Thyroid gland (tissue), 4 donors: Measurements from ENCODE around the gene CCL27. TPM values are rescaled to one million over a fixed set of nuclear protein-coding genes. Genes with fewer than 3 reads are reported as not detected.

ENCODE experiments used
- DNase-seq, 2 donors: peaks; one replicate each; pipeline ENCODE4 v3.0.0-alpha.2; 2019
- H3K27ac ChIP-seq, 3 donors: fragments of 200-600 bp; sonication (generic); 1 replicate in 2 of 3; 2 replicates in 1 of 3; pipeline ENCODE4 v1.5.1; 2016 to 2019; ENCODE audit warnings: mild to moderate bottlenecking in 1 of 3, moderate library complexity in 1 of 3
- H3K27me3 ChIP-seq: fragments of 200-600 bp; sonication (generic); one replicate; pipeline ENCODE4 v1.5.1; 2019
- H3K36me3 ChIP-seq, 2 donors: fragments of 200-600 bp; sonication (generic); one replicate each; pipeline ENCODE4 v1.5.1; 2016 to 2019
- H3K4me1 ChIP-seq, 2 donors: fragments of 200-600 bp; sonication (generic); one replicate each; pipeline ENCODE4 v1.5.1; 2017 to 2019
- H3K4me3 ChIP-seq, 3 donors: fragments of 200-600 bp; sonication (generic); replicated peaks in 1 of 3; 1 replicate in 2 of 3; 2 replicates in 1 of 3; pipeline ENCODE4 v1.5.1; 2016; ENCODE audit warnings: mild to moderate bottlenecking in 1 of 3
- H3K9me3 ChIP-seq: fragments of 200-600 bp; sonication (generic); one replicate; pipeline ENCODE4 v1.5.1; 2017
- CTCF ChIP-seq, 6 experiments: fragments of 200-600 bp in 3 of 6; fragments of 450-650 bp in 3 of 6; sonication (generic) in 3 of 6; IDR thresholded peaks; one replicate each; pipeline ENCODE4 v1.5.1; 2016 to 2019; ENCODE audit warnings: antibody characterized with exemption in 6 of 6, mild to moderate bottlenecking in 2 of 6, inconsistent platforms in 1 of 6, moderate library complexity in 1 of 6
- POLR2A ChIP-seq, 2 donors: fragments of 450-650 bp; IDR thresholded peaks; one replicate each; pipeline ENCODE4 v1.6.1; 2017; ENCODE audit warnings: antibody characterized with exemption in 2 of 2, mild to moderate bottlenecking in 2 of 2, moderate library complexity in 1 of 2
- WGBS, 2 donors: methylation state at CpG; one replicate each; pipeline ENCODE4 v1.1.5; 2017; 5-methylcytosine and 5-hydroxymethylcytosine counted together
- intact Hi-C: fragments of 100-400 bp; cut with DNase I; formaldehyde crosslinking; loops from one replicate; pipeline ENCODE4 v1.15.1; 2023
- total RNA-seq, 4 donors: library from RNA; depleted of rRNA; stranded (reverse); fragments of >200 nt; gene quantifications; one replicate each; pipeline ENCODE4 v1.2.3, GENCODE V29; 2016

CCL27 gene
- total RNA-seq, 4 donors from 2014 or later: 1.1 TPM; not detected in 3

- peaks cover 61 to 66% of the 10 kb centered on the region in 2 donors for H3K4me1 ChIP-seq
Observed at GRCh38 chr9:34650816-34651215, 11.6 kb downstream of the CCL27 start.

GRCh38 chr9:34648673-34649072 lies 13.8 kb downstream of the CCL27 start:
- TF ChIP-seq CTCF (IDR thresholded peaks at IDR 0.05) (no peak), POLR2A (IDR thresholded peaks at IDR 0.05) (no peak)
- Histone ChIP-seq H3K36me3 (peaks cover 7 to 14% of the 10 kb centered on the region in 2 donors), H3K27ac (no peak overlapping the region), H3K27me3 (no peaks in the 10 kb centered on the region), H3K4me3 (no peak overlapping the region), H3K9me3 (no peaks in the 10 kb centered on the region), H3K4me1 (peaks cover 43 to 51% of the 10 kb centered on the region in 2 donors)
- 95% methylated on average over 7 to 8 of the region's 8 CpGs for WGBS, 2 donors
- intact Hi-C loops: no loop called here
- DNase-seq: no peak

More at GRCh38 chr9:34650816-34651215, 11.6 kb downstream of the CCL27 start:
- intact Hi-C loops: no loop called here
- DNase-seq: peak; percentile 48 to 52
- peak overlapping the region in 2 of 3 donors; percentile 84 to 88 for H3K27ac ChIP-seq
- no peaks in the 10 kb centered on the region for H3K27me3 ChIP-seq
- TF ChIP-seq POLR2A (IDR thresholded peaks at IDR 0.05) (no peak), CTCF (IDR thresholded peaks at IDR 0.05) (no peak)
- H3K4me3 ChIP-seq: no peak overlapping the region
- H3K36me3 ChIP-seq: peaks cover 7 to 14% of the 10 kb centered on the region in 2 donors
- no peaks in the 10 kb centered on the region for H3K9me3 ChIP-seq
- WGBS, 2 donors: 40 to 47% methylated on average over 5 of the region's 5 CpGs

- no peak for DNase-seq
- intact Hi-C loops: no loop called here
- no peak for TF ChIP-seq CTCF (IDR thresholded peaks at IDR 0.05)
- TF ChIP-seq POLR2A (IDR thresholded peaks at IDR 0.05): no peak
- peaks cover 32 to 41% of the 10 kb centered on the region in 2 donors for H3K4me1 ChIP-seq
- peak overlapping the region in 1 of 3 donors; percentile 66 for H3K4me3 ChIP-seq
- H3K27me3 ChIP-seq: no peaks in the 10 kb centered on the region
- 61 to 72% methylated on average over 9 to 10 of the region's 10 CpGs for WGBS, 2 donors
- peaks cover 7 to 14% of the 10 kb centered on the region in 2 donors for H3K36me3 ChIP-seq
- H3K9me3 ChIP-seq: no peaks in the 10 kb centered on the region
- peak overlapping the region in 1 of 3 donors; percentile 80 for H3K27ac ChIP-seq
Observed at GRCh38 chr9:34647651-34648050, 14.8 kb downstream of the CCL27 start.

- WGBS, 2 donors: 7% methylated on average over 3 of the region's 8 CpGs; no CpG with 5 or more reads in 1 of the 2 donors
- TF ChIP-seq CTCF (IDR thresholded peaks at IDR 0.05) (no peak), POLR2A (IDR thresholded peaks at IDR 0.05) (no peak)
- no peak for DNase-seq
Observed at GRCh38 chr9:34647084-34647403, 15.4 kb downstream of the CCL27 start.

GRCh38 chr9:34646211-34647083 lies 16.0 kb downstream of the CCL27 start, which contains the start of gene GALT:
Gene GALT, plus strand, starts transcription at chr9:34646675. Its CDS starts 30 bp downstream, at chr9:34646705.
- no peaks in the 10 kb centered on the region for H3K27me3 ChIP-seq
- WGBS, 2 donors: 12 to 35% methylated on average over 6 to 18 of the region's 43 CpGs
- H3K36me3 ChIP-seq: peaks cover 7 to 14% of the 10 kb centered on the region in 2 donors
- intact Hi-C loops: no loop called here
- peak within 1 kb of the TSS; percentile 79 to 83 (median 80) for H3K27ac ChIP-seq
- peak; percentile 98 for DNase-seq
- peak in 1 of 2 donors; percentile 93 for TF ChIP-seq POLR2A (IDR thresholded peaks at IDR 0.05)
- TF ChIP-seq CTCF (IDR thresholded peaks at IDR 0.05): peak in 3 of 6 experiments; percentile 9 to 41 (median 39)
- peaks cover 26 to 29% of the 10 kb centered on the region in 2 donors for H3K4me1 ChIP-seq
- no peaks in the 10 kb centered on the region for H3K9me3 ChIP-seq
- peak within 1 kb of the TSS; percentile 46 to 80 (median 66) for H3K4me3 ChIP-seq

More at GRCh38 chr9:34647084-34647403, 15.4 kb downstream of the CCL27 start:
- no peaks in the 10 kb centered on the region for H3K27me3 ChIP-seq
- no peaks in the 10 kb centered on the region for H3K9me3 ChIP-seq
- peak overlapping the region; percentile 79 to 83 (median 80) for H3K27ac ChIP-seq
- peaks cover 29 to 35% of the 10 kb centered on the region in 2 donors for H3K4me1 ChIP-seq
- intact Hi-C loops: no loop called here
- peak overlapping the region; percentile 46 to 80 (median 66) for H3K4me3 ChIP-seq
- peaks cover 7 to 14% of the 10 kb centered on the region in 2 donors for H3K36me3 ChIP-seq
